ENCODE results near the gene SUMO2.

- TF ChIP-seq OSR1 (CRISPR knock-in tag; IDR thresholded peaks at IDR 0.05) (no peak), PATZ1 (CRISPR knock-in tag; IDR thresholded peaks at IDR 0.05; ENCODE audit: borderline replicate concordance) (no peak), TSHZ2 (CRISPR knock-in tag; IDR thresholded peaks at IDR 0.05) (no peak), ARNTL (CRISPR knock-in tag; IDR thresholded peaks at IDR 0.05; ENCODE audit: borderline replicate concordance, low read depth) (no peak), ZFP30 (CRISPR knock-in tag; IDR thresholded peaks at IDR 0.05) (no peak)
Observed at GRCh38 chr17:75160211-75160610, 22.5 kb downstream of the SUMO2 start.

Measured in SK-N-SH treated with all-trans-retinoic acid at 6 μM for 48 hours (cell line).